HG02884 (cell line): ENCODE data around the gene CMIP.

Experiments used
- ATAC-seq: cut with Tn5 transposase; IDR thresholded peaks from one replicate; pipeline ENCODE4 v1.9.1; 2021; ENCODE audit warnings: mild to moderate bottlenecking, moderate library complexity; ENCODE audit not compliant: unreplicated experiment

Gene CMIP

GRCh38 chr16:81598083-81598482 lies 153.5 kb downstream of the CMIP start:
- ATAC-seq: no peak

GRCh38 chr16:81599034-81599744 lies 154.6 kb downstream of the CMIP start:
- ATAC-seq: no peak

- ATAC-seq: no peak
Observed at GRCh38 chr16:81600275-81600674, 155.7 kb downstream of the CMIP start.

- ATAC-seq: no peak
Observed at GRCh38 chr16:81601008-81601428, 156.4 kb downstream of the CMIP start.

GRCh38 chr16:81601601-81602255 lies 157.1 kb downstream of the CMIP start:
- no peak for ATAC-seq

- ATAC-seq: no peak
Observed at GRCh38 chr16:81602256-81602776, 157.7 kb downstream of the CMIP start.

- ATAC-seq: no peak
Observed at GRCh38 chr16:81602792-81603191, 158.2 kb downstream of the CMIP start.

- ATAC-seq: no peak
Observed at GRCh38 chr16:81604960-81605383, 160.4 kb downstream of the CMIP start.

- ATAC-seq: no peak
Observed at GRCh38 chr16:81606039-81606438, 161.4 kb downstream of the CMIP start.

GRCh38 chr16:81607006-81607405 lies 162.4 kb downstream of the CMIP start:
- ATAC-seq: no peak

GRCh38 chr16:81607805-81608522 lies 163.4 kb downstream of the CMIP start:
- no peak for ATAC-seq

- no peak for ATAC-seq
Observed at GRCh38 chr16:81608523-81609209, 164.1 kb downstream of the CMIP start.

GRCh38 chr16:81609323-81609892 lies 164.8 kb downstream of the CMIP start:
- no peak for ATAC-seq

GRCh38 chr16:81610144-81610842 lies 165.7 kb downstream of the CMIP start:
- no peak for ATAC-seq

- no peak for ATAC-seq
Observed at GRCh38 chr16:81610936-81611335, 166.3 kb downstream of the CMIP start.

- no peak for ATAC-seq
Observed at GRCh38 chr16:81611721-81612120, 167.1 kb downstream of the CMIP start.

GRCh38 chr16:81612351-81613163 lies 167.9 kb downstream of the CMIP start:
- no peak for ATAC-seq

- ATAC-seq: no peak
Observed at GRCh38 chr16:81614171-81614570, 169.6 kb downstream of the CMIP start.

- ATAC-seq: no peak
Observed at GRCh38 chr16:81614654-81615359, 170.2 kb downstream of the CMIP start.
